H9 (cell line): ENCODE measurements around the gene KRTAP1-3. TPM values are rescaled to one million over a fixed set of nuclear protein-coding genes. Genes with fewer than 3 reads are reported as not detected.

Experiments used
- DNase-seq: peaks from one replicate; pipeline ENCODE4 v3.0.0-alpha.2; 2017
- H2AFZ ChIP-seq: one replicate; pipeline ENCODE4 v1.6.1; 2013; ENCODE audit warnings: mild to moderate bottlenecking, low read length, control low read depth, moderate library complexity
- H2AK5ac ChIP-seq: 2 replicates; pipeline ENCODE4 v1.6.1; 2013; ENCODE audit warnings: low read length, control low read depth, mixed read lengths; ENCODE audit not compliant: insufficient read length
- H2BK120ac ChIP-seq: one replicate; pipeline ENCODE4 v1.6.1; 2013; ENCODE audit warnings: low read depth, mild to moderate bottlenecking, low read length, control low read depth, inconsistent platforms; ENCODE audit not compliant: poor library complexity, severe bottlenecking
- H2BK12ac ChIP-seq: 2 replicates; pipeline ENCODE4 v1.6.1; 2013; ENCODE audit warnings: low read length, control low read depth, mixed read lengths, low read depth; ENCODE audit not compliant: insufficient read length
- H2BK15ac ChIP-seq: 2 replicates; pipeline ENCODE4 v1.6.1; 2013; ENCODE audit warnings: low read depth, low read length, control low read depth
- H2BK20ac ChIP-seq: one replicate; pipeline ENCODE4 v1.6.1; 2013; ENCODE audit warnings: low read depth, mild to moderate bottlenecking, low read length, control low read depth, inconsistent platforms; ENCODE audit not compliant: poor library complexity, severe bottlenecking
- H2BK5ac ChIP-seq: 2 replicates; pipeline ENCODE4 v1.6.1; 2013; ENCODE audit warnings: low read length, control low read depth, mixed read lengths; ENCODE audit not compliant: insufficient read length
- H3K14ac ChIP-seq: 2 replicates; pipeline ENCODE4 v1.6.1; 2013; ENCODE audit warnings: low read length, control low read depth; ENCODE audit not compliant: insufficient read depth
- H3K18ac ChIP-seq: 2 replicates; pipeline ENCODE4 v1.6.1; 2013; ENCODE audit warnings: low read depth, mild to moderate bottlenecking, mixed read lengths, low read length, control low read depth; ENCODE audit not compliant: insufficient read length
- H3K23ac ChIP-seq: 2 replicates; pipeline ENCODE4 v1.6.1; 2013; ENCODE audit warnings: low read length, control low read depth, mixed read lengths, low read depth; ENCODE audit not compliant: insufficient read length
- H3K23me2 ChIP-seq: 2 replicates; pipeline ENCODE4 v1.6.1; 2013; ENCODE audit warnings: low read depth, mild to moderate bottlenecking, mixed read lengths, low read length, control low read depth; ENCODE audit not compliant: insufficient read length, poor library complexity, severe bottlenecking
- H3K27ac ChIP-seq: 2 replicates; pipeline ENCODE4 v1.5.1; 2013; ENCODE audit warnings: low read length, control low read depth, mixed read lengths, low read depth; ENCODE audit not compliant: insufficient read length
- H3K27me3 ChIP-seq: 2 replicates; pipeline ENCODE4 v1.6.1; 2013; ENCODE audit warnings: low read length, control low read depth, inconsistent platforms; ENCODE audit not compliant: insufficient read depth
- H3K4ac ChIP-seq: 2 replicates; pipeline ENCODE4 v1.6.1; 2013; ENCODE audit warnings: low read depth, mild to moderate bottlenecking, control low read depth, inconsistent platforms, low read length, moderate library complexity
- H3K4me1 ChIP-seq: 2 replicates; pipeline ENCODE4 v1.6.1; 2013; ENCODE audit warnings: low read length, control low read depth, inconsistent platforms; ENCODE audit not compliant: insufficient read depth
- H3K4me2 ChIP-seq: 2 replicates; pipeline ENCODE4 v1.6.1; 2013; ENCODE audit warnings: low read length, control low read depth, mixed read lengths; ENCODE audit not compliant: insufficient read length, insufficient read depth
- H3K56ac ChIP-seq: 2 replicates; pipeline ENCODE4 v1.6.1; 2013; ENCODE audit warnings: low read depth, mild to moderate bottlenecking, mixed read lengths, low read length, control low read depth; ENCODE audit not compliant: insufficient read length
- H3K79me1 ChIP-seq: 2 replicates; pipeline ENCODE4 v1.6.1; 2013; ENCODE audit warnings: low read depth, mild to moderate bottlenecking, moderate library complexity, low read length, control low read depth, inconsistent platforms; ENCODE audit not compliant: insufficient read depth, poor library complexity, severe bottlenecking
- H3K79me2 ChIP-seq: 2 replicates; pipeline ENCODE4 v1.6.1; 2013; ENCODE audit warnings: low read length, control low read depth, inconsistent platforms; ENCODE audit not compliant: insufficient read depth
- H3K9ac ChIP-seq: 2 replicates; pipeline ENCODE4 v1.6.1; 2013; ENCODE audit warnings: low read length, control low read depth, mixed read lengths; ENCODE audit not compliant: insufficient read length; ENCODE audit errors: extremely low read depth
- H3K9me3 ChIP-seq: one replicate; pipeline ENCODE4 v1.6.1; 2013; ENCODE audit warnings: low read depth, low read length, inconsistent platforms; ENCODE audit not compliant: control insufficient read depth
- H3T11ph ChIP-seq: one replicate; pipeline ENCODE4 v1.6.1; 2013; ENCODE audit warnings: mild to moderate bottlenecking, low read length, control low read depth, inconsistent platforms
- H4K20me1 ChIP-seq: one replicate; pipeline ENCODE4 v1.6.1; 2013; ENCODE audit not compliant: control insufficient read depth, insufficient read length, insufficient read depth
- H4K5ac ChIP-seq: 2 replicates; pipeline ENCODE4 v1.6.1; 2013; ENCODE audit warnings: low read depth, mild to moderate bottlenecking, mixed read lengths, low read length, control low read depth; ENCODE audit not compliant: insufficient read length
- H4K8ac ChIP-seq: replicated peaks from 2 replicates; pipeline ENCODE4 v1.6.1; 2013; ENCODE audit warnings: low read length, control low read depth, mixed read lengths, low read depth; ENCODE audit not compliant: insufficient read length
- H4K91ac ChIP-seq: 2 replicates; pipeline ENCODE4 v1.6.1; 2013; ENCODE audit warnings: low read depth, mild to moderate bottlenecking, moderate library complexity, mixed read lengths, low read length, control low read depth; ENCODE audit not compliant: insufficient read length
- H3K27ac Mint-ChIP-seq, 3 experiments: 2 replicates in 2 of 3; 3 replicates in 1 of 3; pipeline ENCODE4 v1.8.0; 2020 to 2021; ENCODE audit warnings: mixed read lengths in 3 of 3, mild to moderate bottlenecking in 1 of 3, moderate library complexity in 1 of 3
- H3K27me3 Mint-ChIP-seq: 2 replicates; pipeline ENCODE4 v1.8.0; 2021; ENCODE audit warnings: low read depth, mild to moderate bottlenecking, moderate library complexity, mixed read lengths
- H3K36me3 Mint-ChIP-seq, 3 experiments: 2 replicates in 2 of 3; 3 replicates in 1 of 3; pipeline ENCODE4 v1.8.0; 2020 to 2021; ENCODE audit warnings: low read depth in 3 of 3, mixed read lengths in 3 of 3; ENCODE audit not compliant: insufficient read depth in 1 of 3
- H3K4me1 Mint-ChIP-seq, 2 experiments: 2 replicates each; pipeline ENCODE4 v1.8.0; 2020; ENCODE audit warnings: mixed read lengths in 2 of 2
- H3K4me3 Mint-ChIP-seq, 2 experiments: 2 replicates in 1 of 2; 3 replicates in 1 of 2; pipeline ENCODE4 v1.8.0; 2020 to 2021; ENCODE audit warnings: mild to moderate bottlenecking in 2 of 2, mixed read lengths in 2 of 2, moderate library complexity in 1 of 2
- H3K9me3 Mint-ChIP-seq, 2 experiments: 2 replicates in 1 of 2; 3 replicates in 1 of 2; pipeline ENCODE4 v1.8.0; 2020; ENCODE audit warnings: mild to moderate bottlenecking in 2 of 2, mixed read lengths in 2 of 2, moderate library complexity in 1 of 2
- WGBS: extraction: QIAGEN DNeasy Blood & Tissue Kit; methylation state at CpG from one replicate; pipeline ENCODE4 v1.1.7; 2013; ENCODE audit warnings: missing lambda C conversion rate, low lambda C conversion rate, mixed read lengths; ENCODE audit not compliant: insufficient read length; ENCODE audit errors: extremely low coverage; 5-methylcytosine and 5-hydroxymethylcytosine counted together
- total RNA-seq: library from RNA; stranded (reverse); gene quantifications from 2 replicates; pipeline ENCODE4 v1.2.1, GENCODE V29; 2021
- TF ChIP-seq, protein P1 (sequence below): fragments of 200-600 bp; sonication (generic); conservative IDR thresholded peaks from 3 replicates; pipeline ENCODE4 v1.8.0; 2021; ENCODE audit warnings: antibody characterized with exemption, mild to moderate bottlenecking

The KRTAP1-3 gene
- total RNA-seq, 1 experiment from 2014 or later = not detected

DNA sequence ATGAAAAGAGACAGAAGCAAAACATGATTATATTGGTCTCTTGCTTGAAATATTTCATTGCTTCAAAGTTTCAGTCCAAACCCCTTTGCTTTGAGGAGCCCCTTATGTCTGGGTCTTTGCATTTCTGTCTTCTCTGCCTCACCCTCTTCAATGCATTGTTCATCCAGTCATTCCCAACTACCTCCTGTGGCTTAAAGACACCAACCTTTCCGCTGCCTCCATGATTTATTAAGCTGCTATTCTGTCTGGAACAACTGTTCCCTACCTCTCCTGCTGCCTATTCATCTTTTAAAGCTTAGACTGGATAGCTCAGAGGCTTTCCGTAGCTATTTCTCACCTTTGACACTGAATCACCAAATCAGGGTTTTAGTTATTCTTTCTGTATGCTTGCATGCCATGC lies 37.3 kb downstream of the KRTAP1-3 start:
- Histone ChIP-seq H2BK20ac (no peak overlapping the region), H3K79me2 (no peaks in the 10 kb centered on the region), H3K4me2 (no peak overlapping the region), H3K9ac (no peak overlapping the region), H3T11ph (no peak overlapping the region), H3K14ac (no peak overlapping the region), H3K56ac (no peak overlapping the region), H3K4me1 (no peaks in the 10 kb centered on the region), H4K5ac (no peak overlapping the region), H3K27me3 (no peaks in the 10 kb centered on the region), H3K79me1 (no peaks in the 10 kb centered on the region), H3K4ac (no peak overlapping the region), H4K91ac (no peak overlapping the region), H2BK12ac (no peak overlapping the region), H4K20me1 (no peaks in the 10 kb centered on the region), H3K9me3 (no peaks in the 10 kb centered on the region), H2AFZ (no peak overlapping the region), H2BK5ac (no peak overlapping the region), H2AK5ac (no peak overlapping the region), H2BK15ac (no peak overlapping the region), H3K23ac (no peak overlapping the region), H3K23me2 (no peaks in the 10 kb centered on the region), H4K8ac (no peak overlapping the region), H2BK120ac (no peak overlapping the region), H3K18ac (no peak overlapping the region), H3K27ac (no peak overlapping the region)
- TF ChIP-seq, protein P1, sequence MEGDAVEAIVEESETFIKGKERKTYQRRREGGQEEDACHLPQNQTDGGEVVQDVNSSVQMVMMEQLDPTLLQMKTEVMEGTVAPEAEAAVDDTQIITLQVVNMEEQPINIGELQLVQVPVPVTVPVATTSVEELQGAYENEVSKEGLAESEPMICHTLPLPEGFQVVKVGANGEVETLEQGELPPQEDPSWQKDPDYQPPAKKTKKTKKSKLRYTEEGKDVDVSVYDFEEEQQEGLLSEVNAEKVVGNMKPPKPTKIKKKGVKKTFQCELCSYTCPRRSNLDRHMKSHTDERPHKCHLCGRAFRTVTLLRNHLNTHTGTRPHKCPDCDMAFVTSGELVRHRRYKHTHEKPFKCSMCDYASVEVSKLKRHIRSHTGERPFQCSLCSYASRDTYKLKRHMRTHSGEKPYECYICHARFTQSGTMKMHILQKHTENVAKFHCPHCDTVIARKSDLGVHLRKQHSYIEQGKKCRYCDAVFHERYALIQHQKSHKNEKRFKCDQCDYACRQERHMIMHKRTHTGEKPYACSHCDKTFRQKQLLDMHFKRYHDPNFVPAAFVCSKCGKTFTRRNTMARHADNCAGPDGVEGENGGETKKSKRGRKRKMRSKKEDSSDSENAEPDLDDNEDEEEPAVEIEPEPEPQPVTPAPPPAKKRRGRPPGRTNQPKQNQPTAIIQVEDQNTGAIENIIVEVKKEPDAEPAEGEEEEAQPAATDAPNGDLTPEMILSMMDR = no peak
- H3K4me3 Mint-ChIP-seq = no peak overlapping the region
- DNase-seq = no peak
- no CpG with 5 or more reads among the region's 2 CpGs for WGBS
- H3K9me3 Mint-ChIP-seq = no peaks in the 10 kb centered on the region
- no peaks in the 10 kb centered on the region; the same call in 1 of the 2 replicates for H3K27me3 Mint-ChIP-seq
- no peaks in the 10 kb centered on the region; a peak in 1 of 7 replicates for H3K36me3 Mint-ChIP-seq
- peaks cover 0 to 3% of the 10 kb centered on the region in 2 experiments; a peak in 1 of 4 replicates for H3K4me1 Mint-ChIP-seq
- no peak overlapping the region for H3K27ac Mint-ChIP-seq
